ENCODE measurements around the gene NUP160. TPM values are rescaled to one million over a fixed set of nuclear protein-coding genes. Genes with fewer than 3 reads are reported as not detected.
"Not testable (repeated sequence)": the region's sequence is repeated elsewhere in the genome, so short reads cannot be mapped to it uniquely, and the experiment has no call there.

The NUP160 gene
- total RNA-seq, 1 donor from 2014 or later, result 28.3 TPM

GRCh38 chr11:47783087-47783610, 65.0 kb downstream of the NUP160 start:
- Mint-ChIP-seq H3K4me3 (ENCODE audit: unreplicated experiment) (no peak overlapping the region), H3K36me3 (ENCODE audit: unreplicated experiment) (peaks cover 36% of the 10 kb centered on the region), H3K27ac (ENCODE audit: unreplicated experiment) (no peak overlapping the region), H3K4me1 (ENCODE audit: unreplicated experiment) (no peaks in the 10 kb centered on the region), H3K27me3 (ENCODE audit: unreplicated experiment) (no peaks in the 10 kb centered on the region), H3K9me3 (ENCODE audit: unreplicated experiment) (no peaks in the 10 kb centered on the region)
- no peak for TF ChIP-seq CTCF (IDR thresholded peaks at IDR 0.05)
- no peak for DNase-seq (ENCODE audit: extremely low spot score, unreplicated experiment)

- no peaks in the 10 kb centered on the region for H3K4me1 Mint-ChIP-seq (ENCODE audit: unreplicated experiment)
- H3K27me3 Mint-ChIP-seq (ENCODE audit: unreplicated experiment), result no peaks in the 10 kb centered on the region
- H3K27ac Mint-ChIP-seq (ENCODE audit: unreplicated experiment), result no peak overlapping the region
- H3K9me3 Mint-ChIP-seq (ENCODE audit: unreplicated experiment), result no peaks in the 10 kb centered on the region
- TF ChIP-seq CTCF (IDR thresholded peaks at IDR 0.05), result no peak
- peaks cover 35% of the 10 kb centered on the region for H3K36me3 Mint-ChIP-seq (ENCODE audit: unreplicated experiment)
- H3K4me3 Mint-ChIP-seq (ENCODE audit: unreplicated experiment), result no peak overlapping the region
- DNase-seq (ENCODE audit: extremely low spot score, unreplicated experiment), result no peak
Measured at GRCh38 chr11:47778878-47779483, 69.2 kb downstream of the NUP160 start.

GRCh38 chr11:47775240-47775869, 72.8 kb downstream of the NUP160 start:
- DNase-seq (ENCODE audit: extremely low spot score, unreplicated experiment), result no peak
- no peak overlapping the region for H3K27ac Mint-ChIP-seq (ENCODE audit: unreplicated experiment)
- H3K36me3 Mint-ChIP-seq (ENCODE audit: unreplicated experiment), result peaks cover 21% of the 10 kb centered on the region
- no peaks in the 10 kb centered on the region for H3K9me3 Mint-ChIP-seq (ENCODE audit: unreplicated experiment)
- no peaks in the 10 kb centered on the region for H3K4me1 Mint-ChIP-seq (ENCODE audit: unreplicated experiment)
- no peaks in the 10 kb centered on the region for H3K27me3 Mint-ChIP-seq (ENCODE audit: unreplicated experiment)
- TF ChIP-seq CTCF (IDR thresholded peaks at IDR 0.05), result no peak
- H3K4me3 Mint-ChIP-seq (ENCODE audit: unreplicated experiment), result no peak overlapping the region

- H3K4me3 Mint-ChIP-seq (ENCODE audit: unreplicated experiment), result no peak overlapping the region
- no peak overlapping the region for H3K27ac Mint-ChIP-seq (ENCODE audit: unreplicated experiment)
- no peak for TF ChIP-seq CTCF (IDR thresholded peaks at IDR 0.05)
- H3K36me3 Mint-ChIP-seq (ENCODE audit: unreplicated experiment), result peaks cover 17% of the 10 kb centered on the region
- H3K4me1 Mint-ChIP-seq (ENCODE audit: unreplicated experiment), result peaks cover 2% of the 10 kb centered on the region
- DNase-seq (ENCODE audit: extremely low spot score, unreplicated experiment), result no peak
- no peaks in the 10 kb centered on the region for H3K9me3 Mint-ChIP-seq (ENCODE audit: unreplicated experiment)
- no peaks in the 10 kb centered on the region for H3K27me3 Mint-ChIP-seq (ENCODE audit: unreplicated experiment)
Measured at GRCh38 chr11:47773882-47774281, 74.3 kb downstream of the NUP160 start.

GRCh38 chr11:47769556-47769955, 78.6 kb downstream of the NUP160 start:
- H3K4me3 Mint-ChIP-seq (ENCODE audit: unreplicated experiment); H3K9me3 Mint-ChIP-seq (ENCODE audit: unreplicated experiment); H3K27me3 Mint-ChIP-seq (ENCODE audit: unreplicated experiment); H3K36me3 Mint-ChIP-seq (ENCODE audit: unreplicated experiment); DNase-seq (ENCODE audit: extremely low spot score, unreplicated experiment): not testable (repeated sequence)
- peak overlapping the region; percentile 71 for H3K27ac Mint-ChIP-seq (ENCODE audit: unreplicated experiment)
- peaks cover 20% of the 10 kb centered on the region for H3K4me1 Mint-ChIP-seq (ENCODE audit: unreplicated experiment)

All from osteocyte (in vitro differentiated cells).